ENCODE data around the gene FYN. TPM values are rescaled to one million over a fixed set of nuclear protein-coding genes. Genes with fewer than 3 reads are reported as not detected.

FYN gene
- total RNA-seq, 2 experiments from 2014 or later: 201 to 208 TPM

- CTCF ChIA-PET: no interaction called here
- H3K4me1 Mint-ChIP-seq: peaks cover 69% of the 10 kb centered on the region
Measured at GRCh38 chr6:111743862-111744692, 129.2 kb downstream of the FYN start.

DNA sequence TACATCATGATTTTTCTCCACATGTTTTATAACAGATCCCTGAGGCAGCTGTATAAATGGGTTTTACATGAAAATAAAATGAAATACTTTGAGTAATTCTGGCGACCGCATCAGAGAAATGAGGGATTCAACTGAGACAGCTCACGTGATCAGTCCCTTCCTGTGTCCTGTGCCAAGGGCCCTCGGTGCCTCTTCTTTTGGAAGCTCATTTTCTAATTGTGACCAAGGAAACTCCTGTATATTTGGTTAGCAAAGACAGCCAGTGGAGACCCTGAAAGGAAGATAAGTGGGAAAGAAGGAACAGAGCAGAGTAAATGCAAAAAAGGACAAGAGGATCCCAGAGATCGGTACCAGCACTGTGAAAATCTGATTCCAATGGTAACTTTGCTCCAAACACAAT, 129.9 kb downstream of the FYN start:
- H3K27ac Mint-ChIP-seq: no peak overlapping the region
- peaks cover 70% of the 10 kb centered on the region for H3K4me1 Mint-ChIP-seq
- H3K4me3 Mint-ChIP-seq: no peak overlapping the region
- CTCF ChIA-PET: no interaction called here
- H3K9me3 Mint-ChIP-seq: no peaks in the 10 kb centered on the region
- no peak for DNase-seq
- H3K27me3 Mint-ChIP-seq: no peaks in the 10 kb centered on the region
- peaks cover 71% of the 10 kb centered on the region for H3K36me3 Mint-ChIP-seq (ENCODE audit: low read depth)
- POLR2A ChIA-PET: interaction anchor here (0.7 to 1.3 kb wide), 3 partner anchors 12 to 249 kb away, joined by 3 to 4 read pairs (median 3); no protein-coding TSS in a partner anchor

More at GRCh38 chr6:111743862-111744692, 129.2 kb downstream of the FYN start:
- no peak overlapping the region for H3K4me3 Mint-ChIP-seq
- DNase-seq: no peak
- POLR2A ChIA-PET: interaction anchor here (0.7 to 1.3 kb wide), 3 partner anchors 11 to 248 kb away, joined by 3 to 4 read pairs (median 3); no protein-coding TSS in a partner anchor
- H3K27me3 Mint-ChIP-seq: no peaks in the 10 kb centered on the region
- no peaks in the 10 kb centered on the region for H3K9me3 Mint-ChIP-seq
- H3K27ac Mint-ChIP-seq: no peak overlapping the region
- H3K36me3 Mint-ChIP-seq (ENCODE audit: low read depth): peaks cover 69% of the 10 kb centered on the region

GRCh38 chr6:111741177-111741952, 131.9 kb downstream of the FYN start:
- peaks cover 76% of the 10 kb centered on the region for H3K36me3 Mint-ChIP-seq (ENCODE audit: low read depth)
- no peaks in the 10 kb centered on the region for H3K9me3 Mint-ChIP-seq
- peaks cover 71% of the 10 kb centered on the region for H3K4me1 Mint-ChIP-seq
- ChIA-PET CTCF (interaction anchor here (0.8 to 1.3 kb wide), 2 partner anchors 18 to 36 kb away, joined by 3 to 5 read pairs; no protein-coding TSS in a partner anchor), POLR2A (no interaction called here)
- H3K27me3 Mint-ChIP-seq: no peaks in the 10 kb centered on the region
- H3K4me3 Mint-ChIP-seq: no peak overlapping the region
- DNase-seq: no peak
- H3K27ac Mint-ChIP-seq: peak overlapping the region; percentile 11

- Mint-ChIP-seq H3K4me3 (no peak overlapping the region), H3K36me3 (ENCODE audit: low read depth) (peaks cover 79% of the 10 kb centered on the region)
- CTCF ChIA-PET: interaction anchor here (0.8 to 1.3 kb wide), 2 partner anchors 17 to 37 kb away, joined by 3 to 5 read pairs; no protein-coding TSS in a partner anchor
Measured at GRCh38 chr6:111740506-111740905, 132.7 kb downstream of the FYN start.

GRCh38 chr6:111739257-111739696, 134.0 kb downstream of the FYN start:
- peaks cover 79% of the 10 kb centered on the region for H3K4me1 Mint-ChIP-seq
- ChIA-PET POLR2A (no interaction called here), CTCF (no interaction called here)
- no peak overlapping the region for H3K4me3 Mint-ChIP-seq
- H3K9me3 Mint-ChIP-seq: no peaks in the 10 kb centered on the region
- no peaks in the 10 kb centered on the region for H3K27me3 Mint-ChIP-seq
- peaks cover 85% of the 10 kb centered on the region for H3K36me3 Mint-ChIP-seq (ENCODE audit: low read depth)
- no peak for DNase-seq
- H3K27ac Mint-ChIP-seq: peak overlapping the region; percentile 20

More at GRCh38 chr6:111740506-111740905, 132.7 kb downstream of the FYN start:
- no peaks in the 10 kb centered on the region for H3K9me3 Mint-ChIP-seq
- peaks cover 74% of the 10 kb centered on the region for H3K4me1 Mint-ChIP-seq
- POLR2A ChIA-PET: no interaction called here
- no peak for DNase-seq
- H3K27me3 Mint-ChIP-seq: no peaks in the 10 kb centered on the region
- no peak overlapping the region for H3K27ac Mint-ChIP-seq

- ChIA-PET POLR2A (interaction anchor here (1.2 to 2.8 kb wide), 2 partner anchors 9 to 106 kb away, joined by 3 to 9 read pairs; no protein-coding TSS in a partner anchor), CTCF (no interaction called here)
- Mint-ChIP-seq H3K9me3 (no peaks in the 10 kb centered on the region), H3K4me3 (no peak overlapping the region), H3K4me1 (peaks cover 79% of the 10 kb centered on the region), H3K27me3 (no peaks in the 10 kb centered on the region), H3K36me3 (ENCODE audit: low read depth) (peaks cover 86% of the 10 kb centered on the region), H3K27ac (no peak overlapping the region)
- no peak for DNase-seq
Measured at GRCh38 chr6:111738631-111739030, 134.6 kb downstream of the FYN start.

GRCh38 chr6:111738156-111738555, 135.1 kb downstream of the FYN start:
- no peak for DNase-seq
- H3K9me3 Mint-ChIP-seq: peaks cover 2% of the 10 kb centered on the region
- H3K36me3 Mint-ChIP-seq (ENCODE audit: low read depth): peaks cover 86% of the 10 kb centered on the region
- ChIA-PET POLR2A (interaction anchor here (0.9 to 2.8 kb wide), 4 partner anchors 9 to 106 kb away, joined by 3 to 9 read pairs (median 3); no protein-coding TSS in a partner anchor), CTCF (no interaction called here)
- H3K27ac Mint-ChIP-seq: peak overlapping the region; percentile 11
- no peak overlapping the region for H3K4me3 Mint-ChIP-seq
- H3K27me3 Mint-ChIP-seq: no peaks in the 10 kb centered on the region
- peaks cover 80% of the 10 kb centered on the region for H3K4me1 Mint-ChIP-seq

DNA sequence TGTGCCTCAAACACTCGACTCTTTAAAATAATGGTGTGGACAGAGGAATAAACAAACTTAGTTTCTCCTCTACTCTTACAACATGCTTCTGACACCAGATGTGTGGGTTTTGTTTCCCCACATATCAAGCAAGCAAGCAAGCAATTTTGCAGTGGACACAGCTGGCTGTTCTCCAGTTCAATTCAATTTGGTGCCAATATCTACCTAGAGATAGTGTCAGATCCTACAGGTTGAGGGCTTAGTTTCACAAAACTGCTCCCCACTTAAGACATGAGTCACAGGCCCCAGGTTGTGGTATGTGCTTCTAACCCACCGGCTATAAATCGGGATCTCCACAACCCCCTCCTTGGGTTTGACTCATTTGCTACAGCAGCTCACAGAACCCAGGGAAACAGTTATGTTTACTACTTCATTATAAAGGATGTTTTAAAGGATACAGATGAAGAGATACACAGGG, 136.2 kb downstream of the FYN start:
- ChIA-PET CTCF (interaction anchor here (1.5 to 2.1 kb wide), 2 partner anchors 10 to 16 kb away, joined by 5 to 8 read pairs; no protein-coding TSS in a partner anchor), POLR2A (interaction anchor here (0.9 to 2.8 kb wide), 5 partner anchors 10 to 28 kb away, joined by 3 to 11 read pairs (median 3); no protein-coding TSS in a partner anchor)
- no peak for DNase-seq
- Mint-ChIP-seq H3K4me1 (peaks cover 83% of the 10 kb centered on the region), H3K36me3 (ENCODE audit: low read depth) (peaks cover 90% of the 10 kb centered on the region), H3K27ac (peak overlapping the region; percentile 42), H3K27me3 (no peaks in the 10 kb centered on the region), H3K4me3 (no peak overlapping the region), H3K9me3 (peaks cover 8% of the 10 kb centered on the region)

GRCh38 chr6:111736005-111736608, 137.1 kb downstream of the FYN start:
- Mint-ChIP-seq H3K27me3 (no peaks in the 10 kb centered on the region), H3K9me3 (peaks cover 8% of the 10 kb centered on the region), H3K4me1 (peaks cover 80% of the 10 kb centered on the region), H3K36me3 (ENCODE audit: low read depth) (peaks cover 89% of the 10 kb centered on the region), H3K27ac (peak overlapping the region; percentile 50), H3K4me3 (no peak overlapping the region)
- ChIA-PET POLR2A (interaction anchor here (0.8 to 2.8 kb wide), 4 partner anchors 10 to 23 kb away, joined by 3 to 11 read pairs (median 6); no protein-coding TSS in a partner anchor), CTCF (interaction anchor here (0.8 to 2.1 kb wide), 4 partner anchors 9 to 477 kb away, joined by 3 to 8 read pairs (median 4); a partner anchor contains a TSS)
- DNase-seq: no peak

GRCh38 chr6:111734068-111735061, 138.9 kb downstream of the FYN start:
- ChIA-PET POLR2A (interaction anchor here (1.0 to 1.7 kb wide), 3 partner anchors 13 to 25 kb away, joined by 3 read pairs; no protein-coding TSS in a partner anchor), CTCF (no interaction called here)
- Mint-ChIP-seq H3K4me3 (no peak overlapping the region), H3K9me3 (peaks cover 8% of the 10 kb centered on the region), H3K27ac (no peak overlapping the region), H3K4me1 (peaks cover 76% of the 10 kb centered on the region), H3K36me3 (ENCODE audit: low read depth) (peaks cover 86% of the 10 kb centered on the region), H3K27me3 (no peaks in the 10 kb centered on the region)
- DNase-seq: no peak

- H3K27me3 Mint-ChIP-seq: no peaks in the 10 kb centered on the region
- H3K27ac Mint-ChIP-seq: no peak overlapping the region
- peaks cover 56% of the 10 kb centered on the region for H3K4me1 Mint-ChIP-seq
- no peak overlapping the region for H3K4me3 Mint-ChIP-seq
- peaks cover 8% of the 10 kb centered on the region for H3K9me3 Mint-ChIP-seq
- DNase-seq: no peak
- peaks cover 70% of the 10 kb centered on the region for H3K36me3 Mint-ChIP-seq (ENCODE audit: low read depth)
- POLR2A ChIA-PET: no interaction called here
- CTCF ChIA-PET: interaction anchor here (0.6 kb wide), 1 partner anchor 10 kb away, joined by 3 read pairs; no protein-coding TSS in a partner anchor
Measured at GRCh38 chr6:111732390-111732789, 140.9 kb downstream of the FYN start.

Measured in activated CD4-positive, alpha-beta memory T cell treated with anti-CD3 and anti-CD28 coated beads, Interleukin-2, amount 10 ng/mL, durations not matched to agents 7 days and 5 days (primary cell).